CD4-positive, alpha-beta memory T cell (primary cell): Measurements from ENCODE around the gene SPACDR. TPM values are rescaled to one million over a fixed set of nuclear protein-coding genes. Genes with fewer than 3 reads are reported as not detected.

Experiments used
- CTCF ChIA-PET: fragments of 350-600 bp; sonication (Branson Sonifier 250); formaldehyde crosslinking; loops from one replicate; lab custom pipeline; 2021; ENCODE audit warnings: inconsistent platforms; ENCODE audit not compliant: partially characterized antibody; lab: Charles Lee
- POLR2A ChIA-PET: fragments of 350-600 bp; sonication (Branson Sonifier 250); formaldehyde crosslinking; loops from one replicate; lab custom pipeline; 2021; ENCODE audit not compliant: partially characterized antibody; lab: Charles Lee
- DNase-seq, 5 donors: peaks; one replicate each; pipeline versions ENCODE4 v3.0.0 to v3.0.0-alpha.2; 2020 to 2022; ENCODE audit warnings: mixed read lengths in 1 of 5
- H3K27ac ChIP-seq: one replicate; pipeline ENCODE4 v1.7.0; 2013; ENCODE audit warnings: low read depth, low read length
- H3K27me3 ChIP-seq: 2 replicates; pipeline ENCODE4 v1.7.0; 2013; ENCODE audit warnings: mild to moderate bottlenecking, low read length, moderate library complexity; ENCODE audit not compliant: insufficient read depth
- H3K36me3 ChIP-seq: 2 replicates; pipeline ENCODE4 v1.7.0; 2013; ENCODE audit warnings: mild to moderate bottlenecking, low read length, moderate library complexity; ENCODE audit not compliant: insufficient read depth
- H3K4me1 ChIP-seq: 2 replicates; pipeline ENCODE4 v1.7.0; 2013; ENCODE audit warnings: mild to moderate bottlenecking, low read length, moderate library complexity; ENCODE audit not compliant: insufficient read depth
- H3K4me3 ChIP-seq, 2 donors: one replicate each; pipeline ENCODE4 v1.7.0; 2013; ENCODE audit warnings: low read length in 2 of 2, mild to moderate bottlenecking in 1 of 2
- H3K9me3 ChIP-seq, 2 donors: one replicate each; pipeline ENCODE4 v1.7.0; 2013; ENCODE audit warnings: low read length in 2 of 2, control low read depth in 1 of 2; ENCODE audit not compliant: control insufficient read depth in 1 of 2
- H3K27ac Mint-ChIP-seq, 7 donors: one replicate each; pipeline ENCODE4 v1.8.0; 2020 to 2021; ENCODE audit warnings: mixed read lengths in 7 of 7, mild to moderate bottlenecking in 6 of 7, inconsistent platforms in 3 of 7, moderate library complexity in 3 of 7
- H3K27me3 Mint-ChIP-seq, 2 donors: one replicate each; pipeline ENCODE4 v1.8.0; 2020 to 2021; ENCODE audit warnings: mixed read lengths in 2 of 2
- H3K36me3 Mint-ChIP-seq, 2 donors: one replicate each; pipeline ENCODE4 v1.8.0; 2020 to 2021; ENCODE audit warnings: mixed read lengths in 2 of 2, inconsistent platforms in 1 of 2, mild to moderate bottlenecking in 1 of 2
- H3K4me1 Mint-ChIP-seq, 4 donors: one replicate each; pipeline ENCODE4 v1.8.0; 2020 to 2021; ENCODE audit warnings: mixed read lengths in 4 of 4, mild to moderate bottlenecking in 1 of 4
- H3K4me3 Mint-ChIP-seq, 8 donors: one replicate each; pipeline ENCODE4 v1.8.0; 2020 to 2021; ENCODE audit warnings: mixed read lengths in 8 of 8, mild to moderate bottlenecking in 7 of 8, moderate library complexity in 6 of 8, inconsistent platforms in 3 of 8
- H3K9me3 Mint-ChIP-seq, 8 donors: one replicate each; pipeline ENCODE4 v1.8.0; 2020 to 2021; ENCODE audit warnings: mixed read lengths in 8 of 8, mild to moderate bottlenecking in 5 of 8, inconsistent platforms in 3 of 8, moderate library complexity in 1 of 8
- intact Hi-C: fragments of 100-400 bp; cut with micrococcal nuclease; formaldehyde crosslinking; loops from one replicate; pipeline ENCODE4 v1.15.1; 2023
- polyA plus RNA-seq, 2 donors: library from polyadenylated mRNA; unstranded; fragments of 300-500 nt; fragmentation: Illumina TruSeq; gene quantifications; one replicate each; pipeline ENCODE4 v1.2.3, GENCODE V29; 2021
- total RNA-seq, 2 experiments: library from RNA; stranded (reverse); gene quantifications; one replicate each; pipeline ENCODE4 v1.2.3, GENCODE V29; 2021

SPACDR gene
- total and polyA plus RNA-seq, 4 experiments from 2014 or later: 0.26 to 5.7 (median 2.5) TPM

DNA sequence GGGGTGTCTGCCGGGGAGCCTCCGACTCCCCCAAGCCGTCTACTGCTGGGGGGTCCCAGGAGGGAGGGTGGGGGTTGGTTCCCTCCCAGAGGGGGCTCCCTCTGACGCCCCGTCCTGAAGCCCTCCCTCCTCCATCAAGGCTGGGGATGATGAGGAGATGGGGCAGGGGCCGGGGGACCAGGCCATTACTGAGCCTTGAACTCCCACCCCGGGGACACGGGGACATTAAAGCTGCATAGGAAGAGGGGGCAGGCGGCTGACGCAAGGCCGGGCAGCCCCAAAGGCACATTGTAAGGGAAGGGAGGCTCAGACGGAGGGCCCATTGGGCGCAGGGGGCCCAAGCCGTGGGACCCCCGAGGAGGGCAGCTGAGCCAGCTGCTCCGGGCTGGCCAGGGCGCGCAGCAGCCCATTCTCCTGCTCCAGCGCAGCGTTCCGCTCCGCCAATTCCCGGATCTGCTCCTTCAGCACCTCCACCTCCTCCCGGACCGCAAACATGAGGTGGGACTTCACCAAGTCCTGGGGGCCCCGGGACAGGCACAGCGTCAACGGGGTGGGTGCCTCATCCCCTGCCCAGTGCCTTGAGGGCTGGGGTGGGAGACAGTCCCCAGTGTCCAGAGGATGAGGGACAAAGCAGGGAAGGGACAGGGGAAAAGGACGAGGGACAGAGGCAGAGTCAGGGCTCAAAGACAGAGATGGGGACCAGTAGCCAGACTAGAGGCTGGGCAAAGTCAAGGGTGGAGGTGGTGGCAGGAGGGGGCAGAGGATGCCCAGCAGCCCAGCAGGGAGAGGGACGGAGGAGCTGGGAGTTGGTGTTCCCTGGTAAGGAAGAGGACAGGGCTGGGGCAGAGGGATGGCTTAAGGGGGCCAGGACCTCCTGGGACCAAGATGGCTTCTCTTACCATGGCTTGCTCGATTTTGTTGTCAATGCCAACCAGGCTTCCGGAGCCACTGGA lies 2.9 kb upstream of the SPACDR start:
- H3K27ac Mint-ChIP-seq: peak overlapping the region in 1 of 7 donors; percentile 73
- intact Hi-C loops: no loop called here
- peak overlapping the region in 1 of 8 donors; percentile 31 for H3K4me3 Mint-ChIP-seq
- Histone ChIP-seq H3K27me3 (no peaks in the 10 kb centered on the region), H3K9me3 (no peaks in the 10 kb centered on the region), H3K27ac (no peak overlapping the region), H3K4me1 (peaks cover 9% of the 10 kb centered on the region), H3K4me3 (no peak overlapping the region), H3K36me3 (peaks cover 21% of the 10 kb centered on the region)
- DNase-seq: no peak
- H3K27me3 Mint-ChIP-seq: no peaks in the 10 kb centered on the region
- H3K9me3 Mint-ChIP-seq: no peaks in the 10 kb centered on the region
- ChIA-PET POLR2A (interaction anchor here (0.5 to 3.8 kb wide), 4 partner anchors 11 to 117 kb away, joined by 3 to 26 read pairs (median 4); partner anchors contain the start of gene TSC22D4), CTCF (interaction anchor here (1.1 kb wide), 1 partner anchor 97 kb away, joined by 3 read pairs; no protein-coding TSS in a partner anchor)
- H3K36me3 Mint-ChIP-seq: peaks cover 19 to 40% of the 10 kb centered on the region in 2 donors
- H3K4me1 Mint-ChIP-seq: peaks cover 7 to 24% (median 13%) of the 10 kb centered on the region in 4 donors

DNA sequence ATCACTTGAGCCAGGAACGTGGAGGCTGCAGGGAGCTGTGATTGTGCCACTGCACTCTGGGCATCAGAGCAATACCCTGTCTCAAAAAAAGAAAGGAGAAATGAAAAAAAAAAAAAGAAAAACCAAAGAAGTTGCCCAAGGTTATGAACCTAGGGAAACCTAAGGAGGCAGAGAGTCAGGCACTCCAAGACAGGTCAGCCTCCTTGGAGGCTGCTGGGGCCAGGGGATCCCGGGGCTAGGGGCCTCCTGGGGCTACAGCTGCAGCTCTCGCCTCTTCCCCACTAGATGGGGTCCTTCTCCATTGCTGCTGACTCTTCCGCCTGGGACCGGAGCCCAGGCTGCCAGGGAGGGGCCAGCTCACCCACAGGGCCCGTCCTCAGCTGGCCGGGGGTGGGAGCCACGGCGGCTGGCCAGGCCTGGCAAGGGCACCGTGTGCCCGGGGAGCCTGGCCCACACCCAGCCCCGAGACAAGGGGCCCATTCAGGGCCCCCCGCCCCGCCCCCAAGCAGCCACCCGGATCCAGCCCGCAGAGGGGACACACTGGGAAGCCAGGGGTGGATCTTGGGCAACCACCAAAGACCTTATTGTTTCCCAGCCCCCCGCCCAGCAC lies 1.7 kb upstream of the SPACDR start:
- H3K27ac ChIP-seq: no peak overlapping the region
- H3K27me3 ChIP-seq: no peaks in the 10 kb centered on the region
- peak overlapping the region in 2 of 7 donors; percentile 57 for H3K27ac Mint-ChIP-seq
- H3K4me1 ChIP-seq: peaks cover 9% of the 10 kb centered on the region
- no peaks in the 10 kb centered on the region for H3K9me3 Mint-ChIP-seq
- H3K4me3 Mint-ChIP-seq: no peak overlapping the region
- peaks cover 17% of the 10 kb centered on the region for H3K36me3 ChIP-seq
- DNase-seq: peak in 1 of 5 donors; percentile 15
- intact Hi-C loops: no loop called here
- peaks cover 20 to 38% of the 10 kb centered on the region in 2 donors for H3K36me3 Mint-ChIP-seq
- H3K27me3 Mint-ChIP-seq: no peaks in the 10 kb centered on the region
- ChIA-PET CTCF (interaction anchor here (0.7 to 2.4 kb wide), 8 partner anchors 10 to 99 kb away, joined by 3 to 11 read pairs (median 3); no protein-coding TSS in a partner anchor), POLR2A (interaction anchor here (0.8 to 1.9 kb wide), 4 partner anchors 8 to 103 kb away, joined by 4 to 6 read pairs (median 5); no protein-coding TSS in a partner anchor)
- peaks cover 6 to 24% (median 12%) of the 10 kb centered on the region in 4 donors for H3K4me1 Mint-ChIP-seq
- no peaks in the 10 kb centered on the region for H3K9me3 ChIP-seq
- H3K4me3 ChIP-seq: no peak overlapping the region

DNA sequence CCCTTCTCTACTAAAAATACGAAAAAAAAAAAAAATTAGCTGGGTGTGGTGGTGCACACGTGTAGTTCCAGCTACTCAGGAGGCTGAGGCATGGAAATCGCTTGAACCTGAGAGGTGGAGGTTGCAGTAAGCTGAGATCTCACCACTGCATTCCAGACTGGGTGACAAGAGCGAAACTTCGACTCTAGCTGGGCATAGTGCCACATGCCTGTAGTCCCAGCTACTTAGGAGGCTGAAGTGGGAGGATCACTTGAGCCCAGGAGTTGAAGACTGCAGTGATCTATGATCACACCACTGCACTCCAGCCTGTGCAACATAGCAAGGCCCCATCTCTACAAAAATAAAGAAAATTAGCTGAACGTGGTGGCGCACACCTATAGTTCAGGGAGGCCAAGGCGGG lies 1.2 kb upstream of the SPACDR start:
- intact Hi-C loops: no loop called here
- no peak for DNase-seq
- Histone ChIP-seq H3K4me1 (peaks cover 9% of the 10 kb centered on the region), H3K4me3 (no peak overlapping the region), H3K27ac (no peak overlapping the region), H3K36me3 (peaks cover 12% of the 10 kb centered on the region), H3K9me3 (no peaks in the 10 kb centered on the region), H3K27me3 (no peaks in the 10 kb centered on the region)
- H3K4me3 Mint-ChIP-seq: no peak overlapping the region
- peaks cover 16 to 35% of the 10 kb centered on the region in 2 donors for H3K36me3 Mint-ChIP-seq
- peaks cover 6 to 24% (median 10%) of the 10 kb centered on the region in 4 donors for H3K4me1 Mint-ChIP-seq
- ChIA-PET POLR2A (interaction anchor here (0.8 to 1.9 kb wide), 6 partner anchors 9 to 103 kb away, joined by 3 to 6 read pairs (median 4); partner anchors contain the start of gene TSC22D4), CTCF (interaction anchor here (0.7 to 2.4 kb wide), 8 partner anchors 9 to 99 kb away, joined by 3 to 11 read pairs (median 3); no protein-coding TSS in a partner anchor)
- peak overlapping the region in 2 of 7 donors; percentile 57 for H3K27ac Mint-ChIP-seq
- no peaks in the 10 kb centered on the region for H3K27me3 Mint-ChIP-seq
- no peaks in the 10 kb centered on the region for H3K9me3 Mint-ChIP-seq

DNA sequence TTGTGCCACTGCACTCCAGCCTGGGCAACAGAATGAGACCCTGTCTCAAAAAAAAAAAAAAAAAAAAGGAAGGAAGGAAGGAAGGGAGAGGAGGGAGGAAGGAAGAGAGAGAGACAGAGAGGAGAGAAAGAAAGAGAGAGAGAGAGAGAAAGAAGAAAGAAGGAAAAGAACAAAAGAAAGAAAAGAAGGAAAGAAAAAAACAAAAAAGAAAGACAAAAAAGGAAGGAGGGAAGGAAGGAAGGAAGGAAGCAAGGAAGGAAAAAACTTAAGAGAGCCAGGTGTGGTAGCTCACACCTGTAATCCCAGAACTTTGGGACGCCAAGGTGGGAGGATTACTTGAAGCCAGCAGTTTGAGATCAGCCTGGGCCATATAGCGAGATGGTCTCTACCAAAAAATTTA lies 731 bp upstream of the SPACDR start:
- H3K27me3 Mint-ChIP-seq: no peaks in the 10 kb centered on the region
- POLR2A ChIA-PET: interaction anchor here (0.8 to 1.9 kb wide), 5 partner anchors 10 to 104 kb away, joined by 3 to 6 read pairs (median 5); partner anchors contain the start of gene TSC22D4
- intact Hi-C loops: no loop called here
- no peak overlapping the region for H3K4me3 Mint-ChIP-seq
- CTCF ChIA-PET: interaction anchor here (0.7 to 2.4 kb wide), 8 partner anchors 9 to 100 kb away, joined by 3 to 11 read pairs (median 3); no protein-coding TSS in a partner anchor
- Histone ChIP-seq H3K4me1 (peaks cover 9% of the 10 kb centered on the region), H3K36me3 (peaks cover 12% of the 10 kb centered on the region), H3K27me3 (no peaks in the 10 kb centered on the region), H3K4me3 (no peak overlapping the region), H3K27ac (no peak overlapping the region), H3K9me3 (no peaks in the 10 kb centered on the region)
- DNase-seq: peak in 1 of 5 donors; percentile 15
- H3K4me1 Mint-ChIP-seq: peaks cover 3 to 19% (median 6%) of the 10 kb centered on the region in 4 donors
- no peaks in the 10 kb centered on the region for H3K9me3 Mint-ChIP-seq
- peaks cover 16 to 31% of the 10 kb centered on the region in 2 donors for H3K36me3 Mint-ChIP-seq
- H3K27ac Mint-ChIP-seq: peak overlapping the region in 2 of 7 donors; percentile 23 to 85

DNA sequence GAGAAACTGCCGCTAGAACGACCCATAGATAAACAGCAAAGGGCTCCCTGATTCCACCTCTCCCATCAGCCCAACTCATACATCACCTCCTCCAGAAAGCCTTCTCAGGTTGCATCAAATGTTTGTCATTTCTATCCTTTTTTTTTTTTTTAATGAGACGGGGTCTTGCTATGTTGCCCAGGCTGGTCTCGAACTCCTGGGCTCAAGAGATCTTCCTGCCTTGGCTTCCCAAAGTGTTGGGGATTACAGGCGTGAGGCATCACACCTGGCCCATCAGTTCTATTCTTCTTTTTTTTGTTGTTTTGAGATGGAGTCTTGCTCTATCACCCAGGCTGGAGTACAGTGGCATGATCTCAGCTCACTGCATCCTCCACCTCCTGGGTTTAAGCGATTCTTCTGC lies 7.0 kb downstream of the SPACDR start:
- Histone ChIP-seq H3K27me3 (no peaks in the 10 kb centered on the region), H3K9me3 (no peaks in the 10 kb centered on the region), H3K4me1 (peaks cover 4% of the 10 kb centered on the region), H3K36me3 (no peaks in the 10 kb centered on the region), H3K4me3 (no peak overlapping the region), H3K27ac (no peak overlapping the region)
- Mint-ChIP-seq H3K4me1 (peaks cover 5 to 15% (median 6%) of the 10 kb centered on the region in 4 donors), H3K27ac (peak overlapping the region in 2 of 7 donors; percentile 35 to 75), H3K9me3 (no peaks in the 10 kb centered on the region), H3K36me3 (peaks cover 3 to 10% of the 10 kb centered on the region in 2 donors), H3K4me3 (no peak overlapping the region), H3K27me3 (no peaks in the 10 kb centered on the region)
- intact Hi-C loops: no loop called here
- POLR2A ChIA-PET: interaction anchor here (2.1 to 3.1 kb wide), 2 partner anchors 20 to 27 kb away, joined by 7 to 14 read pairs; partner anchors contain the start of genes MEPCE, PPP1R35 and ZCWPW1
- no peak for DNase-seq
- CTCF ChIA-PET: interaction anchor here (1.0 to 1.2 kb wide), 3 partner anchors 8 to 303 kb away, joined by 3 to 4 read pairs (median 3); no protein-coding TSS in a partner anchor

DNA sequence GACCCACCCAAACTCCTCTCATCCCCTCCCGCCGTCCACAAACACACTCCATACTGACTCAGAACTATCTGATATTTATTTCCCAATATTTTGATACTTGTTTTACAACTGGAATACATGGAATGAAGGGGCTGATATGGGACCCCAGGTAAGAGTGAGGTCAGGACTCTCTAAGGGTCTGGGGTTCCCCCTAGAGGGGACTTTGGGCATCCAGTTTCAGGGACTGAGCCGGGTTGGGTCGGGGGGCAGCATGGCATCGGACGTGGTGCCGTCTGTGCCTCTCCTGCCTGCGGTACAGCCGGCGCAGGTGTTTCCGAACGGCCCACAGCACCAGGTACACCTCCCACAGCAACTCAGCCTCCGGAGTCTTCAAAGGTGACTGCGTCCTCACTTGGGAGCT lies 7.5 kb downstream of the SPACDR start:
- H3K27ac Mint-ChIP-seq: no peak overlapping the region
- no peaks in the 10 kb centered on the region for H3K36me3 ChIP-seq
- no peaks in the 10 kb centered on the region for H3K27me3 ChIP-seq
- no peaks in the 10 kb centered on the region for H3K27me3 Mint-ChIP-seq
- no peak overlapping the region for H3K4me3 Mint-ChIP-seq
- H3K9me3 Mint-ChIP-seq: no peaks in the 10 kb centered on the region
- intact Hi-C loops: no loop called here
- H3K9me3 ChIP-seq: no peaks in the 10 kb centered on the region
- CTCF ChIA-PET: interaction anchor here (1.0 to 1.2 kb wide), 2 partner anchors 9 to 303 kb away, joined by 3 read pairs; no protein-coding TSS in a partner anchor
- peaks cover 5 to 15% (median 6%) of the 10 kb centered on the region in 4 donors for H3K4me1 Mint-ChIP-seq
- H3K4me1 ChIP-seq: peaks cover 4% of the 10 kb centered on the region
- DNase-seq: no peak
- H3K4me3 ChIP-seq: no peak overlapping the region
- no peak overlapping the region for H3K27ac ChIP-seq
- H3K36me3 Mint-ChIP-seq: peaks cover 0 to 9% of the 10 kb centered on the region in 2 donors
- POLR2A ChIA-PET: interaction anchor here (2.1 to 3.1 kb wide), 2 partner anchors 20 to 27 kb away, joined by 7 to 14 read pairs; partner anchors contain the start of genes MEPCE, PPP1R35 and ZCWPW1
